Skeletal muscle tissue (tissue), 4 donors: Measurements from ENCODE around the gene RNF111. TPM values are rescaled to one million over a fixed set of nuclear protein-coding genes. Genes with fewer than 3 reads are reported as not detected.
"Not testable (repeated sequence)": the region's sequence is repeated elsewhere in the genome, so short reads cannot be mapped to it uniquely, and the experiment has no call there.

Experiments used
- H3K27ac ChIP-seq: one replicate; pipeline ENCODE4 v1.7.0; 2013; ENCODE audit warnings: mild to moderate bottlenecking, low read depth, low read length, inconsistent platforms
- H3K27me3 ChIP-seq, 3 donors: one replicate each; pipeline ENCODE4 v1.7.0; 2013; ENCODE audit warnings: low read length in 3 of 3; ENCODE audit not compliant: control insufficient read depth in 3 of 3, insufficient read depth in 3 of 3
- H3K36me3 ChIP-seq, 3 donors: one replicate each; pipeline ENCODE4 v1.7.0; 2013; ENCODE audit warnings: low read length in 3 of 3; ENCODE audit not compliant: control insufficient read depth in 3 of 3, insufficient read depth in 3 of 3
- H3K4me1 ChIP-seq, 3 donors: one replicate each; pipeline ENCODE4 v1.7.0; 2013; ENCODE audit warnings: low read length in 3 of 3, mild to moderate bottlenecking in 3 of 3; ENCODE audit not compliant: control insufficient read depth in 3 of 3, insufficient read depth in 3 of 3
- H3K4me3 ChIP-seq, 3 donors: one replicate each; pipeline ENCODE4 v1.7.0; 2013; ENCODE audit warnings: low read length in 3 of 3
- H3K9ac ChIP-seq, 3 donors: one replicate each; pipeline ENCODE4 v1.7.0; 2013; ENCODE audit warnings: low read length in 3 of 3, mild to moderate bottlenecking in 3 of 3, moderate library complexity in 2 of 3, low read depth in 1 of 3
- H3K9me3 ChIP-seq, 3 donors: one replicate each; pipeline ENCODE4 v1.7.0; 2013; ENCODE audit warnings: low read length in 3 of 3; ENCODE audit not compliant: control insufficient read depth in 3 of 3
- total RNA-seq: library from RNA; depleted of rRNA; stranded (reverse); fragments of >200 nt; gene quantifications from one replicate; pipeline ENCODE4 v1.2.3, GENCODE V29; 2014
- donor health status: Osteomylitis.

The RNF111 gene
- total RNA-seq, 1 donor from 2014 or later = 17.7 TPM

DNA sequence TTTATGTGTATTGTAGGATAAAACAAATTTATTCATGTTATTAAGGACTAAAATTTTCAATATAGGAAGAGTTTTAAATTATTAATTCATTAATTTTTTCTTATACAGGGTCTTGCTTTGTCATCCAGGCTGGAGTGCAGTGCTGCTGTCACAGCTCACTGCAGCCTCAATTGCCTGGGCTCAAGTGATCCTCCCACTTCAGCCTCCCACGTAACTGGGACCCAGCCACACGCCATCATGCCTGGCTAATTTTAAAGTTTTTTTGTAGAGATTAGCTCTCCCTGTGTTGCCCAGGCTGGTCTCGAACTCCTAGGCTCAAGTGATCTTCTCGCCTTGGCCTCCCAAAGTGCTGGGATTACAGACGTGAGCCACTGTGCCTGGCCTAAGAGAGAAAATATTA is 132.2 kb downstream of the RNF111 start:
- H3K9ac ChIP-seq = no peak overlapping the region
- H3K4me3 ChIP-seq = no peak overlapping the region
- H3K4me1 ChIP-seq = no peaks in the 10 kb centered on the region
- no peak overlapping the region for H3K27ac ChIP-seq
- no peaks in the 10 kb centered on the region for H3K36me3 ChIP-seq
- no peaks in the 10 kb centered on the region for H3K9me3 ChIP-seq
- no peaks in the 10 kb centered on the region for H3K27me3 ChIP-seq

DNA sequence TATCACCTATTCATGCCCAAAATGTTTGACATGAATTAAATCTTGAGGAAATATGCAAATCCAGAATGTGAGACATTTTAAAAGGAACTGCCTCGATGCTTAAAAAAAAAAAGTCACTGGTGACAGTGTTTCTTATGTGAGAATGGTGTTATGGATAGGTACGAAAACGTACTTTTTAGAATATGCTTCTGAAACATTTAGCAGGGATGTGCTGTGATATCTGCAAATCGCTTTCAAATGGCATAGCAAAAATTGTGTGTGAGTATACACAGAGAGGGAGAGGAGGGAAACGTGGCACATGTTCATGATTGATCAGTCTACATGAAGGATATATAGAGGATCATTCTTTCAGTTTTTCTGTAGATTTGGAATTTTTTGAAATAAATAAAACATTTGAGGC is 133.5 kb downstream of the RNF111 start:
- H3K9me3 ChIP-seq = no peaks in the 10 kb centered on the region
- H3K4me3 ChIP-seq = no peak overlapping the region
- no peak overlapping the region for H3K27ac ChIP-seq
- no peaks in the 10 kb centered on the region for H3K27me3 ChIP-seq
- no peak overlapping the region for H3K9ac ChIP-seq
- no peaks in the 10 kb centered on the region for H3K4me1 ChIP-seq
- H3K36me3 ChIP-seq = no peaks in the 10 kb centered on the region

DNA sequence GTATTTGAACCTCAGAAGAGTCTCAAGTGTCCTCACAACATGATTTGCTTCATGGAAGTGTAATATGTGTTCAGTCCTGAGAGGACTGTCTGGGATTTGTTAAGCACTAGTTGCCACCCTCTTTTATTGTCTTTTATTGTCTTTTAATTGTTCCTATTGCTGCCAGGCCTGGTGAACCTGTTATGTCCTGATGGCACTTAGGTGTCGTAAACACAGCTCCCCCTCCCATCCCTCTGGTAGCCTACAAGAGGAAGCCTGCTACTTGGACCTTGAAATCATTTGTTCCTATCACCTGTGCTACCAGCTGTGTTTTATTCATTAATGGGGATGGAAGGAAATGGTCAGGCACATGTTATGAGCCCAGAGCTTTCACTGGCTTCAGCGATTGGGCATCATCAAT is 136.8 kb downstream of the RNF111 start:
- Histone ChIP-seq H3K9ac (no peak overlapping the region), H3K27me3 (no peaks in the 10 kb centered on the region), H3K4me3 (no peak overlapping the region), H3K36me3 (no peaks in the 10 kb centered on the region), H3K4me1 (no peaks in the 10 kb centered on the region), H3K27ac (no peak overlapping the region), H3K9me3 (no peaks in the 10 kb centered on the region)

DNA sequence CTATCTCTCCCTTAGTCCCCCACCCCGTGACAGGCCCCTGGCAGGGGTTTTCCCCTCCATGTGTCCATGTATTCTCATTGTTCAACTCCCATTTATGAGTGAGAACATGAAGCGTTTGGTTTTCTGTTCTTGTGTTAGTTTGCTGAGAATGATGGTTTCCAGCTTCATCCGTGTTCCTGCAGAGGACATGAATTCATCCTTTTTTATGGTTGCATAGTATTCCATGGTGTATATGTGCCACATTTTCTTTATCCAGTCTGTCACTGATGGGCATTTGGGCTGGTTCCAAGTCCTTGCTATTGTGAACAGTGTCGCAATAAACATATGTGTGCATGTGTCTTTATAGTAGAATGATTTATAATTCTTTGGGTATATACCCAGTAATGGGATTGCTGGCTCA is 138.2 kb downstream of the RNF111 start:
- H3K4me1 ChIP-seq, H3K27me3 ChIP-seq, H3K36me3 ChIP-seq, H3K27ac ChIP-seq, H3K9ac ChIP-seq, H3K9me3 ChIP-seq, H3K4me3 ChIP-seq: not testable (repeated sequence)

GRCh38 chr15:59127255-59127654 is 139.8 kb downstream of the RNF111 start:
- H3K9ac ChIP-seq, H3K4me1 ChIP-seq, H3K9me3 ChIP-seq, H3K27me3 ChIP-seq, H3K4me3 ChIP-seq, H3K27ac ChIP-seq, H3K36me3 ChIP-seq: not testable (repeated sequence)

- Histone ChIP-seq H3K9me3 (no peaks in the 10 kb centered on the region), H3K9ac (no peak overlapping the region), H3K4me3 (no peak overlapping the region), H3K27ac (no peak overlapping the region), H3K4me1 (no peaks in the 10 kb centered on the region), H3K36me3 (peaks cover 13 to 16% (median 15%) of the 10 kb centered on the region in 3 donors), H3K27me3 (no peaks in the 10 kb centered on the region)
Measured at GRCh38 chr15:59131456-59131855, 144.0 kb downstream of the RNF111 start.

DNA sequence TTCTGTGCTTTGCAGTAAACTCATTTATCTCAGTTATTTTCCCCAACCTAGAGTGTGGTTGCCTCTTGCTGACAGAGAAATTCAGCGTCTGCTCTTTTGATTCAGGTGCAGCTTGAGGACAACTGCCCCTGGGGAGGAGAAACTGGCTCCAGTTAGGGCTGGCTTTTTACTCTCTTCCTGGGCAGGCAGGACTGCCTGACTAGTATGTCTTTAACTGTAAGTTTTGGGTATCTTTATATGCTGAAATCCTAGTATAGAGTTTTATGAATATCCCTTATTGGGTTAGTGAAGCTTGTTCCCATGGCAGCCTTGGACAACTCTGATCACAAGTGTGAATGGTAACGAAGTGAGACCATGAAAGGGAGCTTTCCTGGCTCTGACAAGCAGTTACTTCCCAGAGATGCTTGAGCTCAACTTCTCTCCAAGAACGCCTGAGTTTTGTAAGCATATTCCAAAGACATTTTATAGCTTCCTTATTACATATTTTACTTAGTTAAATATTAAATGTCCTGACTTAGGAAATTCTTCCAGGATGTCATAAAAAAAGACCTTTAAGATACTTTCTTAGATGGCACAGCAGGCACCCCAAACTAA is 144.6 kb downstream of the RNF111 start:
- Histone ChIP-seq H3K36me3 (peaks cover 18 to 22% (median 20%) of the 10 kb centered on the region in 3 donors), H3K27ac (no peak overlapping the region), H3K9ac (no peak overlapping the region), H3K4me3 (no peak overlapping the region), H3K9me3 (no peaks in the 10 kb centered on the region), H3K27me3 (no peaks in the 10 kb centered on the region), H3K4me1 (no peaks in the 10 kb centered on the region)

- Histone ChIP-seq H3K9ac (no peak overlapping the region), H3K27me3 (no peaks in the 10 kb centered on the region), H3K4me1 (no peaks in the 10 kb centered on the region), H3K9me3 (no peaks in the 10 kb centered on the region), H3K36me3 (peaks cover 21 to 32% (median 21%) of the 10 kb centered on the region in 3 donors), H3K27ac (no peak overlapping the region), H3K4me3 (no peak overlapping the region)
Measured at GRCh38 chr15:59133929-59134427, 146.5 kb downstream of the RNF111 start.

DNA sequence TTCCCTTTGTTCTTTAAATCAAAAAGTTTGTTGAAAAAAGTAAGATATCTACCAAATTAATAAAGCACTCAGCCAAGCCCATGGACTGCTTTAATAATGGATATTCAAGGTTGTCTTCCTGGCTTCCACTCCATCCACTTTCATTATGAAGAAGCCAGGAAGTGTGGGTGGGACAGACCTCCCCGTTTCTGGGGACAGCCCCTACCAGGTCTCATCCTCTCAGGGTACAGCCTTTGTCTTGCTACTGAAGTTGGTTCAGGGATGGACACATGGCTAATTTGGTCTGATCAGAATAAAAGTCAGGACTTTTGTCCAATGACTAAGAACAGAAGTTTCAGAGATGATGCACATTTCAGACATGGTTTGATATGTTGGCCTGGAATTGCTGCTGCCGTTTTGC is 150.1 kb downstream of the RNF111 start:
- H3K4me1 ChIP-seq = no peaks in the 10 kb centered on the region
- H3K27me3 ChIP-seq = no peaks in the 10 kb centered on the region
- no peak overlapping the region for H3K27ac ChIP-seq
- no peak overlapping the region for H3K9ac ChIP-seq
- no peaks in the 10 kb centered on the region for H3K9me3 ChIP-seq
- H3K36me3 ChIP-seq = peaks cover 21 to 39% (median 24%) of the 10 kb centered on the region in 3 donors
- no peak overlapping the region for H3K4me3 ChIP-seq

GRCh38 chr15:59138243-59138642 is 150.8 kb downstream of the RNF111 start:
- Histone ChIP-seq H3K36me3 (peaks cover 22 to 43% (median 27%) of the 10 kb centered on the region in 3 donors), H3K27me3 (no peaks in the 10 kb centered on the region), H3K9me3 (no peaks in the 10 kb centered on the region), H3K4me3 (no peak overlapping the region), H3K9ac (no peak overlapping the region), H3K4me1 (no peaks in the 10 kb centered on the region), H3K27ac (no peak overlapping the region)
